ENCODE data around the gene ACTN4. TPM values are rescaled to one million over a fixed set of nuclear protein-coding genes. Genes with fewer than 3 reads are reported as not detected.

Gene ACTN4
- total RNA-seq, 1 donor from 2014 or later = 42.3 TPM

- Histone ChIP-seq H3K36me3 (ENCODE audit: control insufficient read depth in 3 of 3, insufficient read depth in 3 of 3, low read length in 3 of 3) (peaks cover 35 to 38% (median 36%) of the 10 kb centered on the region in 3 donors), H3K9ac (ENCODE audit: low read depth in 1 of 3, low read length in 3 of 3) (peak overlapping the region in 1 of 3 donors; percentile 25), H3K4me3 (ENCODE audit: low read length in 3 of 3) (no peak overlapping the region), H3K4me1 (ENCODE audit: control insufficient read depth in 3 of 3, insufficient read depth in 3 of 3, low read length in 3 of 3) (peaks cover 0 to 16% (median 13%) of the 10 kb centered on the region in 3 donors), H3K27me3 (ENCODE audit: control insufficient read depth in 3 of 3, insufficient read depth in 3 of 3, low read length in 3 of 3) (no peaks in the 10 kb centered on the region), H3K27ac (ENCODE audit: low read depth, low read length) (no peak overlapping the region), H3K9me3 (ENCODE audit: control insufficient read depth in 3 of 3, low read length in 3 of 3) (no peaks in the 10 kb centered on the region)
These were observed 12.5 kb upstream of the ACTN4 start for GRCh38 chr19:38634757-38635482.

DNA sequence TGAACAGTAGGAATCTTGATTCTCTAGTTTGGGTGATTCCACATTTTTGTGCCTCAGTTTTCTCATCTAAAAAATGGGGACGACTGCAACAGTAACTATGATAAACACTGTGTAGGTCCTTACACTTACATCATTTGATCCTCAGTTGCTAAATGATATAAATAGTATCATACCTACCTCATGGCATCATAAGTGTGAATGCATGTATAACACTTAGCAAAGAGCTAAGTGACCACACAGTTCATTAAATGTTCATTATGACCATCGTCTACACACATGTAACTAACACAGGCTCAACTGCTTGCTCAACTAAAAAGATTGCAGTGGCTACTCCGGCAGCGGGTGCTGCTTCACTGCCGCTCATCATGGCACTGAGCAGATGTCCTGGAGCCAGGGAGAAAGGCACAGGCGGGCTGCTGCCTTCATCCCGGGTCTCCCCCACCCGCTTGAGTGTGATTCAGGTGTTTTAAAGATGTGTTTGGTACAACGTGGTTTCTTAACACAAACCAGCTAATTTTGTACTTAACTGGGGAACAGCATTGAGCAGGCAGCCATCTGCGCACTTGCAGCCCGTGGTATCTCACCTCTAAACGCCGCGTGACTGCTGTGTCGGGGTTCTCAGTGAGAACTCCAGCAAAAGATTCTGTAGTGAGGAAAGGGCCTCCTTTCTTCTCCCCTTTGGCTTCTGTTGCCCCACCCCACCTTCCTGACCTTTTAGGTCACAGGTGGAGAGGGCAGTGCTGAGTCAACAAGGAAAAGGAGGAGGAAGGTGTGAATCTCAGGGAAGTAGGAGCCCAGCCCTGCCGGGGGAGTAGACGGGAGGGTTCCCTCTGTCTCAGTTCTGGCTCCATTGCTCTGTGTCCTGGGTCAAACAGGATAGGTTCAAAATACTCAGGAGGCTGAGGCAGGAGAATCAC lies 11.7 kb upstream of the ACTN4 start:
- Histone ChIP-seq H3K36me3 (ENCODE audit: control insufficient read depth in 3 of 3, insufficient read depth in 3 of 3, low read length in 3 of 3) (peaks cover 32 to 36% (median 34%) of the 10 kb centered on the region in 3 donors), H3K27ac (ENCODE audit: low read depth, low read length) (peak overlapping the region; percentile 19), H3K9ac (ENCODE audit: low read depth in 1 of 3, low read length in 3 of 3) (no peak overlapping the region), H3K9me3 (ENCODE audit: control insufficient read depth in 3 of 3, low read length in 3 of 3) (no peaks in the 10 kb centered on the region), H3K4me1 (ENCODE audit: control insufficient read depth in 3 of 3, insufficient read depth in 3 of 3, low read length in 3 of 3) (peaks cover 2 to 16% (median 13%) of the 10 kb centered on the region in 3 donors), H3K27me3 (ENCODE audit: control insufficient read depth in 3 of 3, insufficient read depth in 3 of 3, low read length in 3 of 3) (no peaks in the 10 kb centered on the region), H3K4me3 (ENCODE audit: low read length in 3 of 3) (peak overlapping the region in 1 of 3 donors; percentile 6)

- no peak overlapping the region for H3K9ac ChIP-seq (ENCODE audit: low read depth in 1 of 3, low read length in 3 of 3)
- H3K9me3 ChIP-seq (ENCODE audit: control insufficient read depth in 3 of 3, low read length in 3 of 3) = no peaks in the 10 kb centered on the region
- no peak overlapping the region for H3K4me3 ChIP-seq (ENCODE audit: low read length in 3 of 3)
- H3K27me3 ChIP-seq (ENCODE audit: control insufficient read depth in 3 of 3, insufficient read depth in 3 of 3, low read length in 3 of 3) = no peaks in the 10 kb centered on the region
- peaks cover 2 to 16% (median 11%) of the 10 kb centered on the region in 3 donors for H3K4me1 ChIP-seq (ENCODE audit: control insufficient read depth in 3 of 3, insufficient read depth in 3 of 3, low read length in 3 of 3)
- H3K36me3 ChIP-seq (ENCODE audit: control insufficient read depth in 3 of 3, insufficient read depth in 3 of 3, low read length in 3 of 3) = peaks cover 17 to 23% (median 18%) of the 10 kb centered on the region in 3 donors
- no peak overlapping the region for H3K27ac ChIP-seq (ENCODE audit: low read depth, low read length)
These were observed 9.0 kb upstream of the ACTN4 start for GRCh38 chr19:38638461-38638860.

DNA sequence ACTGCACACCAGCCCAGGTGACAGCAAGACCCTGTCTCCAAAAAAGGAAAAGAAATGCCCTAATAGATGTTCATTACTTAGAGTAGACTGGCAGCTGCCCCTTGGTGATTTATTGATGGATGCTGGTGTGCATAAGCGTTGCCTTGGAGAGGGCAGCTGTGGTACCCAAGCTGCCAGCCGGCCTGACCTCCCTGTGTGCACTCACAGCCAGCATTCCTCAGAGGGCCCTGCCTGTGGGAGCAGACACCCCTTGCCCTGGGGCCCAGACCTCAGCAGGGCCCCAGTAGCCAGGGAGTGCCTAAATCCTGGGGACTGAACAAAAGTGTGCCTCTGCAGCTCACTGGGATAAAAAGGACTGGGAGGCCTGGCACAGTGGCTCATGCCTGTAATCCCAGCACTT lies 7.8 kb upstream of the ACTN4 start:
- Histone ChIP-seq H3K9me3 (ENCODE audit: control insufficient read depth in 3 of 3, low read length in 3 of 3) (no peaks in the 10 kb centered on the region), H3K9ac (ENCODE audit: low read depth in 1 of 3, low read length in 3 of 3) (no peak overlapping the region), H3K27ac (ENCODE audit: low read depth, low read length) (no peak overlapping the region), H3K4me1 (ENCODE audit: control insufficient read depth in 3 of 3, insufficient read depth in 3 of 3, low read length in 3 of 3) (peaks cover 2 to 16% (median 11%) of the 10 kb centered on the region in 3 donors), H3K36me3 (ENCODE audit: control insufficient read depth in 3 of 3, insufficient read depth in 3 of 3, low read length in 3 of 3) (peaks cover 17 to 23% (median 18%) of the 10 kb centered on the region in 3 donors), H3K4me3 (ENCODE audit: low read length in 3 of 3) (no peak overlapping the region), H3K27me3 (ENCODE audit: control insufficient read depth in 3 of 3, insufficient read depth in 3 of 3, low read length in 3 of 3) (no peaks in the 10 kb centered on the region)

DNA sequence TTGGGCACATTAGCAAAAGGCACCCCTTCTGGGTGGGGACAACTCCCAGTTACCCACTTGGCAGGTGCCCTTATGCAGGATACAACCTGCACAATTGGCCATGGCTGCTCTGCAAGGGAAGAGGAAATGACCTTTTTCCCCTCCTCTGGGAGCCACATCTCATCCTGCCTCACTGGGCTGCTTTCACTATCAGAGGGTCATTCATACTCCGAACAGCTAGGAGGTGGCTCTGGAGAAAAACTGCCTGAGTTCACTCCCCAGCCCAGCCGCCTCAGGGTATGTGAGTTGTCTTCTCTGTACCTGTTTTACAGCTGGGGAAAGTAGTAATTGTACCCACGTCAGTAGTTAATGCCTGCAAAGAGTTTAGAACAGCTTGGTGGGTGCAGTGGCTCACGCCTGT lies 7.1 kb upstream of the ACTN4 start:
- Histone ChIP-seq H3K4me1 (ENCODE audit: control insufficient read depth in 3 of 3, insufficient read depth in 3 of 3, low read length in 3 of 3) (peaks cover 2 to 10% (median 8%) of the 10 kb centered on the region in 3 donors), H3K9ac (ENCODE audit: low read depth in 1 of 3, low read length in 3 of 3) (no peak overlapping the region), H3K27me3 (ENCODE audit: control insufficient read depth in 3 of 3, insufficient read depth in 3 of 3, low read length in 3 of 3) (no peaks in the 10 kb centered on the region), H3K36me3 (ENCODE audit: control insufficient read depth in 3 of 3, insufficient read depth in 3 of 3, low read length in 3 of 3) (peaks cover 12 to 17% (median 16%) of the 10 kb centered on the region in 3 donors), H3K4me3 (ENCODE audit: low read length in 3 of 3) (no peak overlapping the region), H3K27ac (ENCODE audit: low read depth, low read length) (no peak overlapping the region), H3K9me3 (ENCODE audit: control insufficient read depth in 3 of 3, low read length in 3 of 3) (no peaks in the 10 kb centered on the region)

GRCh38 chr19:38642176-38642575 lies 5.3 kb upstream of the ACTN4 start:
- peaks cover 0 to 3% (median 0%) of the 10 kb centered on the region in 3 donors for H3K36me3 ChIP-seq (ENCODE audit: control insufficient read depth in 3 of 3, insufficient read depth in 3 of 3, low read length in 3 of 3)
- no peaks in the 10 kb centered on the region for H3K27me3 ChIP-seq (ENCODE audit: control insufficient read depth in 3 of 3, insufficient read depth in 3 of 3, low read length in 3 of 3)
- H3K9me3 ChIP-seq (ENCODE audit: control insufficient read depth in 3 of 3, low read length in 3 of 3) = no peaks in the 10 kb centered on the region
- no peak overlapping the region for H3K9ac ChIP-seq (ENCODE audit: low read depth in 1 of 3, low read length in 3 of 3)
- H3K27ac ChIP-seq (ENCODE audit: low read depth, low read length) = no peak overlapping the region
- peaks cover 0 to 4% (median 2%) of the 10 kb centered on the region in 3 donors for H3K4me1 ChIP-seq (ENCODE audit: control insufficient read depth in 3 of 3, insufficient read depth in 3 of 3, low read length in 3 of 3)
- no peak overlapping the region for H3K4me3 ChIP-seq (ENCODE audit: low read length in 3 of 3)

- Histone ChIP-seq H3K4me3 (ENCODE audit: low read length in 3 of 3) (no peak overlapping the region), H3K27me3 (ENCODE audit: control insufficient read depth in 3 of 3, insufficient read depth in 3 of 3, low read length in 3 of 3) (no peaks in the 10 kb centered on the region)
These were observed 2.7 kb upstream of the ACTN4 start for GRCh38 chr19:38644719-38645118.

DNA sequence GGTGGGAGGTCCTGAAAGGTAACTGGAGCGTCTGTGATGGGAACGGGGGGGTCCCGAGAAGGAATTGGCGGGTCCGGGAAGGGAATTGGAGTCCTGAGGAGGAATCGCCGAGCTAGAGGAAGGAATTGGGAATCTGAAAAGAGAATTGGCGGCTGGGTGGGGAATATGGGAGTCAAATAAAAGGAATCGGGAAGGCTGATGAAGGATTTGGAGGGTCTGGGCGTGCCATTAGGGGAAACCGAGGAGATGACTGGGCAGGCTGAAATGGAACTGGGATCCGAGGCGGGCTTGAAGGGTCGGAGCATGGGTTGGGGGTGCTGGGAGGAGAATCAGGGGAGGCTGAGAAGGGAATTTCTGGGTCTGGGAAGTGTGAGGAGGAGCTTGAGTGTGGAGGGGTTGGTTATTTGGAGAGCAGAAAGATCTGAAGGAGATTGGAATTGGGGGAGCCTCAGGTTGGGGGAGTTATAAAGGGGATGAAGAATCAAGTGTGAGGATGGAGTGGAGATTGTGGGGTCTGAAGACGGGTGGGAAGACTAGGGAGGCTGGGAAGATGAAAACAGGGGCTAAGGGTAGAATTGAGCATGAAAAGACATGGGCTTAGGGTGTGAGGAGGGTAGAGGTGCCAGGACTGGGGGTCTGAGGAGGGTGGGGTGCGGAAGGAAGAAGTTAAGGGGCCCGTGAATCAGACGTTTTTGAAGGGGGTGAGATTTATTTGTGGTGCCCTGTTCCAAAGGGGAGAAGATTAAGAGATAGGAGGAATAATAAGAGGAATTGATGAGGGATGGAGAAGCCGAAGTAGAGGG lies 718 bp downstream of the ACTN4 start:
- Histone ChIP-seq H3K27me3 (ENCODE audit: control insufficient read depth in 3 of 3, insufficient read depth in 3 of 3, low read length in 3 of 3) (no peaks in the 10 kb centered on the region), H3K4me1 (ENCODE audit: control insufficient read depth in 3 of 3, insufficient read depth in 3 of 3, low read length in 3 of 3) (peaks cover 30 to 52% (median 44%) of the 10 kb centered on the region in 3 donors), H3K27ac (ENCODE audit: low read depth, low read length) (peak overlapping the region; percentile 95), H3K9ac (ENCODE audit: low read depth in 1 of 3, low read length in 3 of 3) (peak overlapping the region; percentile 91 to 98 (median 97)), H3K4me3 (ENCODE audit: low read length in 3 of 3) (peak overlapping the region; percentile 76 to 94 (median 93)), H3K9me3 (ENCODE audit: control insufficient read depth in 3 of 3, low read length in 3 of 3) (no peaks in the 10 kb centered on the region), H3K36me3 (ENCODE audit: control insufficient read depth in 3 of 3, insufficient read depth in 3 of 3, low read length in 3 of 3) (peaks cover 0 to 5% (median 0%) of the 10 kb centered on the region in 3 donors)

More at GRCh38 chr19:38644719-38645118, 2.7 kb upstream of the ACTN4 start:
- Histone ChIP-seq H3K9me3 (ENCODE audit: control insufficient read depth in 3 of 3, low read length in 3 of 3) (no peaks in the 10 kb centered on the region), H3K27ac (ENCODE audit: low read depth, low read length) (no peak overlapping the region), H3K9ac (ENCODE audit: low read depth in 1 of 3, low read length in 3 of 3) (no peak overlapping the region), H3K36me3 (ENCODE audit: control insufficient read depth in 3 of 3, insufficient read depth in 3 of 3, low read length in 3 of 3) (peaks cover 0 to 5% (median 0%) of the 10 kb centered on the region in 3 donors), H3K4me1 (ENCODE audit: control insufficient read depth in 3 of 3, insufficient read depth in 3 of 3, low read length in 3 of 3) (peaks cover 6 to 17% (median 14%) of the 10 kb centered on the region in 3 donors)

- Histone ChIP-seq H3K36me3 (ENCODE audit: control insufficient read depth in 3 of 3, insufficient read depth in 3 of 3, low read length in 3 of 3) (peaks cover 0 to 5% (median 0%) of the 10 kb centered on the region in 3 donors), H3K4me3 (ENCODE audit: low read length in 3 of 3) (peak overlapping the region; percentile 76 to 94 (median 93)), H3K9ac (ENCODE audit: low read depth in 1 of 3, low read length in 3 of 3) (peak overlapping the region; percentile 91 to 98 (median 97)), H3K9me3 (ENCODE audit: control insufficient read depth in 3 of 3, low read length in 3 of 3) (no peaks in the 10 kb centered on the region), H3K4me1 (ENCODE audit: control insufficient read depth in 3 of 3, insufficient read depth in 3 of 3, low read length in 3 of 3) (peaks cover 35 to 57% (median 50%) of the 10 kb centered on the region in 3 donors), H3K27ac (ENCODE audit: low read depth, low read length) (peak overlapping the region; percentile 95), H3K27me3 (ENCODE audit: control insufficient read depth in 3 of 3, insufficient read depth in 3 of 3, low read length in 3 of 3) (no peaks in the 10 kb centered on the region)
These were observed 1.4 kb downstream of the ACTN4 start for GRCh38 chr19:38648769-38649304.

All from skeletal muscle tissue (tissue), 4 donors.